Nephron (organoid): Measurements from ENCODE around the gene RAG2.
A peak's percentile ranks its signal among the peaks of the same experiment; 100 is the strongest.

Experiments used
- H3K27ac Mint-ChIP-seq, 3 experiments: 2 replicates each; pipeline ENCODE4 v1.8.0; 2020; ENCODE audit warnings: mixed read lengths in 3 of 3, mild to moderate bottlenecking in 2 of 3, moderate library complexity in 1 of 3
- H3K27me3 Mint-ChIP-seq: 2 replicates; pipeline ENCODE4 v1.8.0; 2021; ENCODE audit warnings: low read depth, mild to moderate bottlenecking, moderate library complexity, mixed read lengths
- H3K36me3 Mint-ChIP-seq: 2 replicates; pipeline ENCODE4 v1.8.0; 2020; ENCODE audit warnings: low read depth, mixed read lengths
- H3K4me1 Mint-ChIP-seq: 2 replicates; pipeline ENCODE4 v1.8.0; 2020; ENCODE audit warnings: mixed read lengths
- H3K4me3 Mint-ChIP-seq, 3 experiments: 2 replicates each; pipeline ENCODE4 v1.8.0; 2020; ENCODE audit warnings: mild to moderate bottlenecking in 3 of 3, mixed read lengths in 3 of 3, moderate library complexity in 2 of 3
- H3K9me3 Mint-ChIP-seq: 2 replicates; pipeline ENCODE4 v1.8.0; 2020; ENCODE audit warnings: mixed read lengths
- CTCF ChIP-seq, 3 experiments: fragments of 200-600 bp; sonication (generic); IDR thresholded peaks; one replicate each; pipeline ENCODE4 v1.5.0; 2021; ENCODE audit warnings: antibody characterized with exemption in 3 of 3; ENCODE audit not compliant: unreplicated experiment in 3 of 3

The RAG2 gene

DNA sequence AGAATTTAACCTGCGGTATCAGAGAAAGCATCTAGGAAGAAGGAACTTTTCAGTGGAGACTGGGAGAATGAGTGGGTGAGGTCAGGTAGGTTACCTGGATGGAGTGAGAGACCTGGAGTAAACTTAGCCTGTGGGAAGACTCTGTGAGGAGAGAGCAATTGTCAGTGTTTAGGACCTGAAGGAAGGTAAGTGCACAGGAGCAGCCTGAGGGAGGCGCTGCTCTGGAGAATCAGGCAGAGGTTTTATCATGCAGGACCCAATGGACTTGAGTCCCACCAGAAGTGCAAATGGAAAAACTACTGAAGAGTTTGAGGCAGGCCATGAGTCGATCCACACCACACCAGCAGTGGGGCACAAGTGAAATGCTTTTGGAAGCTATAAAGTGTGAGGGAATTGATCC lies 14.4 kb downstream of the RAG2 start:
- no peaks in the 10 kb centered on the region for H3K36me3 Mint-ChIP-seq
- H3K27ac Mint-ChIP-seq = no peak overlapping the region
- TF ChIP-seq CTCF (IDR thresholded peaks at IDR 0.05; ENCODE audit: unreplicated experiment in 3 of 3) = no peak
- H3K4me3 Mint-ChIP-seq = no peak overlapping the region
- peaks cover 5% of the 10 kb centered on the region for H3K4me1 Mint-ChIP-seq
- H3K27me3 Mint-ChIP-seq = peaks cover 48% of the 10 kb centered on the region
- H3K9me3 Mint-ChIP-seq = peaks cover 7% of the 10 kb centered on the region

DNA sequence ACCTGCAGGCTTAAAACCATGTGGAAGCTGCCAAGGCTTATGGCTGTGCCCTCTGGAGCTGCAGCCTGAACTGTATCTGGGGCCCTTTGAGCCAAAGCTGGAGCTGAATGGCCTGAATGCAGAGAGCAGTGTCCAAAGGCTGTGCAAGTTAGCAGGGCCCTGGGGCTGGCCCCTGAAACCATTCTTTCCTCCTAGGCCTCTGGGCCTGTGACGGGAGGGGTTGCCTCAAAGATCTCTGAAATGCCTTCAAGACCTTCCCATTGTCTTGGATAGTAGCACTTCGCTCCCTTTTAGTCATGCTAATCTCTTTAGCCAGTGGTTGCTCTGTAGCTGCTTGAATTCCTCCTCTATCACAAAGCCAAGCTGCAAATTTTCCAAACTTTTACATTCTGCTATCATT lies 16.5 kb downstream of the RAG2 start:
- TF ChIP-seq CTCF (IDR thresholded peaks at IDR 0.05; ENCODE audit: unreplicated experiment in 3 of 3) = no peak
- peaks cover 7% of the 10 kb centered on the region for H3K9me3 Mint-ChIP-seq
- no peak overlapping the region for H3K4me3 Mint-ChIP-seq
- H3K4me1 Mint-ChIP-seq = peaks cover 23% of the 10 kb centered on the region
- H3K27me3 Mint-ChIP-seq = peaks cover 27% of the 10 kb centered on the region
- no peaks in the 10 kb centered on the region for H3K36me3 Mint-ChIP-seq
- H3K27ac Mint-ChIP-seq = no peak overlapping the region

GRCh38 chr11:36578458-36578857 lies 19.6 kb downstream of the RAG2 start:
- peaks cover 26% of the 10 kb centered on the region for H3K4me1 Mint-ChIP-seq
- no peaks in the 10 kb centered on the region for H3K36me3 Mint-ChIP-seq
- no peak for TF ChIP-seq CTCF (IDR thresholded peaks at IDR 0.05; ENCODE audit: unreplicated experiment in 3 of 3)
- no peak overlapping the region for H3K4me3 Mint-ChIP-seq
- peaks cover 10% of the 10 kb centered on the region for H3K27me3 Mint-ChIP-seq
- H3K9me3 Mint-ChIP-seq = peaks cover 7% of the 10 kb centered on the region
- peak overlapping the region in 2 of 3 experiments; percentile 7 to 13 for H3K27ac Mint-ChIP-seq

GRCh38 chr11:36577859-36578258 lies 20.2 kb downstream of the RAG2 start:
- Mint-ChIP-seq H3K27ac (peak overlapping the region; percentile 7 to 36 (median 30)), H3K36me3 (no peaks in the 10 kb centered on the region), H3K27me3 (peaks cover 4% of the 10 kb centered on the region), H3K9me3 (peaks cover 7% of the 10 kb centered on the region), H3K4me1 (peaks cover 26% of the 10 kb centered on the region), H3K4me3 (no peak overlapping the region)
- no peak for TF ChIP-seq CTCF (IDR thresholded peaks at IDR 0.05; ENCODE audit: unreplicated experiment in 3 of 3)

DNA sequence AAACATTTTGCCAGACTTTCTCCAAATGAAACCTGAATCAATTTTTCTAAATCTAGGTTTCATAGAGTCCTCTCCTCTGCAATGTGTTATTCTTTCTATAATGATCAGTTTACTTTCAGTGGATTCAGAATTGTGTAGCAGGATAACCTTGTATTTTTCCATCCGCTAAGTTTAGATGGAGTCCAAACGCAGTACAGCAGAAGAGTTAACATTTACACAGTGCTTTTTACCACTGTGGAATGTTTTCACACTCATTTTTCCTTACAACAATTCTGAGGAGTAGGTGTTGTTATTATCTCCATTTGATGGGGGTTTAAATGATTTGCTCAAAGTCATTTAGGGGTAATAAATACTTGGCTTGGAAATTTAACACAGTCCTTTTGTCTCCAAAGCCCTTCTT lies 20.7 kb downstream of the RAG2 start:
- H3K36me3 Mint-ChIP-seq = no peaks in the 10 kb centered on the region
- H3K27ac Mint-ChIP-seq = peak overlapping the region; percentile 7 to 36 (median 30)
- H3K4me3 Mint-ChIP-seq = no peak overlapping the region
- H3K9me3 Mint-ChIP-seq = peaks cover 7% of the 10 kb centered on the region
- peaks cover 26% of the 10 kb centered on the region for H3K4me1 Mint-ChIP-seq
- TF ChIP-seq CTCF (IDR thresholded peaks at IDR 0.05; ENCODE audit: unreplicated experiment in 3 of 3) = no peak
- H3K27me3 Mint-ChIP-seq = peaks cover 4% of the 10 kb centered on the region

- no peak overlapping the region for H3K27ac Mint-ChIP-seq
- no peaks in the 10 kb centered on the region for H3K9me3 Mint-ChIP-seq
- peaks cover 26% of the 10 kb centered on the region for H3K4me1 Mint-ChIP-seq
- no peaks in the 10 kb centered on the region for H3K27me3 Mint-ChIP-seq
- H3K4me3 Mint-ChIP-seq = no peak overlapping the region
- TF ChIP-seq CTCF (IDR thresholded peaks at IDR 0.05; ENCODE audit: unreplicated experiment in 3 of 3) = no peak
- H3K36me3 Mint-ChIP-seq = no peaks in the 10 kb centered on the region
Observed at GRCh38 chr11:36574486-36574885, 23.6 kb downstream of the RAG2 start.
